Neural cell (in vitro differentiated cells): ENCODE data around the gene LMO7. TPM values are rescaled to one million over a fixed set of nuclear protein-coding genes. Genes with fewer than 3 reads are reported as not detected.

ENCODE experiments used
- H2AFZ ChIP-seq: fragments of 200-600, 300-800 bp; sonication (generic), shearing (Covaris generic); 2 replicates; pipeline ENCODE4 v1.6.0; 2014; ENCODE audit warnings: low read depth, mild to moderate bottlenecking, antibody characterized with exemption, low read length, moderate library complexity
- H3F3A ChIP-seq: fragments of 200-600 bp; shearing (Covaris generic); 2 replicates; pipeline ENCODE4 v1.6.1; 2016; ENCODE audit warnings: mild to moderate bottlenecking, moderate library complexity, mixed read lengths, antibody characterized with exemption, low read length; ENCODE audit not compliant: insufficient read depth, poor library complexity, severe bottlenecking
- H3K27ac ChIP-seq: fragments of 200-600, 300-800 bp; sonication (generic), shearing (Covaris generic); 2 replicates; pipeline ENCODE4 v1.5.1; 2014; ENCODE audit warnings: mild to moderate bottlenecking, low read length, moderate library complexity
- H3K27me3 ChIP-seq: fragments of 300-800, 200-600 bp; sonication (generic), shearing (Covaris generic); 2 replicates; pipeline ENCODE4 v1.6.0; 2014; ENCODE audit warnings: mild to moderate bottlenecking, low read depth, low read length, moderate library complexity; ENCODE audit not compliant: insufficient read depth
- H3K36me3 ChIP-seq: fragments of 300-800, 200-600 bp; sonication (generic), shearing (Covaris generic); 2 replicates; pipeline ENCODE4 v1.5.1; 2014; ENCODE audit warnings: mild to moderate bottlenecking, antibody characterized with exemption, low read length, moderate library complexity; ENCODE audit not compliant: insufficient read depth
- H3K4me2 ChIP-seq: fragments of 300-800, 200-600 bp; sonication (generic), shearing (Covaris generic); 2 replicates; pipeline ENCODE4 v1.6.0; 2014; ENCODE audit warnings: mild to moderate bottlenecking, low read length
- H3K4me3 ChIP-seq: fragments of 300-800, 200-600 bp; sonication (generic), shearing (Covaris generic); 2 replicates; pipeline ENCODE4 v1.5.1; 2014; ENCODE audit warnings: mild to moderate bottlenecking, low read length, moderate library complexity
- H3K79me2 ChIP-seq: fragments of 200-600 bp; shearing (Covaris generic); replicated peaks from 2 replicates; pipeline ENCODE4 v1.6.0; 2014; ENCODE audit warnings: mild to moderate bottlenecking, low read length, moderate library complexity; ENCODE audit not compliant: insufficient read depth
- H3K9ac ChIP-seq: fragments of 300-800, 200-600 bp; sonication (generic), shearing (Covaris generic); 2 replicates; pipeline ENCODE4 v1.6.1; 2016; ENCODE audit warnings: mild to moderate bottlenecking, low read length, mixed read lengths
- H3K9me2 ChIP-seq: fragments of 200-600 bp; shearing (Covaris generic); 2 replicates; pipeline ENCODE4 v1.6.1; 2016; ENCODE audit warnings: mild to moderate bottlenecking, low read length, mixed read lengths; ENCODE audit not compliant: insufficient read depth
- H3K9me3 ChIP-seq: fragments of 200-600, 300-800 bp; sonication (generic), shearing (Covaris generic); 2 replicates; pipeline ENCODE4 v1.6.1; 2016; ENCODE audit warnings: mild to moderate bottlenecking, mixed run types, low read length, moderate library complexity, mixed read lengths
- H4K20me1 ChIP-seq: fragments of 200-600 bp; shearing (Covaris generic); 2 replicates; pipeline ENCODE4 v1.6.1; 2016; ENCODE audit warnings: mild to moderate bottlenecking, mixed run types; ENCODE audit not compliant: insufficient read depth
- CTCF ChIP-seq: fragments of 450-650 bp; IDR thresholded peaks from 2 replicates; pipeline ENCODE4 v1.5.1; 2014; ENCODE audit warnings: antibody characterized with exemption, mild to moderate bottlenecking, moderate library complexity; ENCODE audit not compliant: poor library complexity, severe bottlenecking
- EP300 ChIP-seq: fragments of 450-650 bp; conservative IDR thresholded peaks from 2 replicates; pipeline ENCODE4 v1.6.1; 2014; ENCODE audit warnings: antibody characterized with exemption, mild to moderate bottlenecking, moderate library complexity; ENCODE audit not compliant: poor library complexity, severe bottlenecking
- EZH2 ChIP-seq: fragments of 200-600, 300-800 bp; shearing (Covaris generic), sonication (generic); IDR thresholded peaks from 2 replicates; pipeline ENCODE4 v1.6.1; 2014; ENCODE audit warnings: antibody characterized with exemption, low read length, borderline replicate concordance, mild to moderate bottlenecking; ENCODE audit not compliant: insufficient read depth, poor library complexity, severe bottlenecking
- MXI1 ChIP-seq: fragments of 450-650 bp; conservative IDR thresholded peaks from 2 replicates; pipeline ENCODE4 v1.6.1; 2014; ENCODE audit warnings: antibody characterized with exemption, mild to moderate bottlenecking; ENCODE audit not compliant: poor library complexity, severe bottlenecking
- POLR2AphosphoS5 ChIP-seq: IDR thresholded peaks from 2 replicates; pipeline ENCODE4 v1.6.1; 2012
- RAD21 ChIP-seq: fragments of 450-650 bp; conservative IDR thresholded peaks from 2 replicates; pipeline ENCODE4 v1.6.1; 2014; ENCODE audit warnings: antibody characterized with exemption, mild to moderate bottlenecking, moderate library complexity
- REST ChIP-seq: IDR thresholded peaks from 2 replicates; pipeline ENCODE4 v1.6.1; 2012; ENCODE audit warnings: borderline replicate concordance
- SMC3 ChIP-seq: fragments of 450-650 bp; conservative IDR thresholded peaks from 2 replicates; pipeline ENCODE4 v1.6.1; 2014; ENCODE audit warnings: antibody characterized with exemption, mild to moderate bottlenecking, moderate library complexity; ENCODE audit not compliant: poor library complexity
- TAF1 ChIP-seq: IDR thresholded peaks from 2 replicates; pipeline ENCODE4 v1.6.1; 2012; ENCODE audit warnings: low read depth
- polyA plus RNA-seq: library from polyadenylated mRNA; depleted of rRNA; stranded (reverse); fragments of >200 nt; gene quantifications from 2 replicates; pipeline ENCODE4 v1.2.3, GENCODE V29; 2014

LMO7 gene
- polyA plus RNA-seq, 1 donor from 2014 or later, result 14.2 TPM

DNA sequence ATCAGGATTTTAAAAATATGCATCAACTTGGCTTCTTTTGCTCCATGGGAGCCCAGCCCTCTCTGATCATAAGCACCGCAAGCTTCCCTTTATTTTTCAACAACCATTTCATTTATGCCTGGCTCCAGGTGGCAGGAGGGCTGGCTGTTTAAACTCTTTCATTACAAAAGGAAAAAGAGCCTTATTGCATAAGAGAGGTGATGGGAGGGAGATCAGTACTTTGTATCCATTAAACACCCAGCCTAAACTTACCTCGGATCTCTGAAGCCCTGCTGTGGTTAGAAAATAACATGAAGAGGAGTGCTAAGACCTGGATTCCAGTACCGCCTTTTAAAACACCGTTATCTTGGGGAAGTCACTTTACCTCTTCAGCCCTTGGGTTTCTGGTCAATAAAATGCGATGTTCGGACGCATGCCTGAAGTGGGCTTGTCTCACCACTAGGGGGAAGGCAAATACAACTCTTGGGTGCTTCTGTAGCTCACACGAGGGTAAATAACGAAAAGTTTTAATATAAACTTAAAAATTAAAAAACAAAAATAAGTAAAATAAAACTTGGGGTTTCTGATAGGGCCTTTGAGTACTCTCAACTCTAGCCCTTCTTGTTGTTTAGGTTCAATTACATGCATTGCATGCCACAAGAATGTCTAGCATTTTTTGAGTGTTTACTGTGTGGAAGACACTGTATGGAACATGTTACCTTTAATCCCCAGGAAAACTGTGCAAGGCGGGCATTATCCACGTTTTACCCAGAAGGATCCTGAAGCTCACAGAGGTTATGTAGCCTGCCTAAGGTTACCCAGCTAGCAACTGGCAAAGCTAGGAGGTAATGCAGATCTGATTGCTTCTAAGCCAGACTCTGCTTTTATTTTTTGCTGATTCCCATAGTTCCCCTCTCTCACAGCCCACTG, 240.3 kb downstream of the LMO7 start:
- Histone ChIP-seq H3F3A (no peaks in the 10 kb centered on the region), H2AFZ (no peak overlapping the region), H3K27ac (no peak overlapping the region), H3K4me3 (no peak overlapping the region), H3K9ac (no peak overlapping the region), H3K79me2 (no peaks in the 10 kb centered on the region), H3K9me3 (no peaks in the 10 kb centered on the region), H3K27me3 (no peaks in the 10 kb centered on the region), H3K36me3 (no peaks in the 10 kb centered on the region), H4K20me1 (no peaks in the 10 kb centered on the region), H3K9me2 (no peaks in the 10 kb centered on the region), H3K4me2 (no peak overlapping the region)
- TF ChIP-seq EP300, result no peak
- TF ChIP-seq RAD21, result peak; percentile 88
- no peak for TF ChIP-seq TAF1
- peak; percentile 79 for TF ChIP-seq CTCF
- TF ChIP-seq REST, result no peak
- no peak for TF ChIP-seq EZH2
- TF ChIP-seq SMC3, result peak; percentile 91
- TF ChIP-seq POLR2AphosphoS5, result no peak
- TF ChIP-seq MXI1, result no peak

DNA sequence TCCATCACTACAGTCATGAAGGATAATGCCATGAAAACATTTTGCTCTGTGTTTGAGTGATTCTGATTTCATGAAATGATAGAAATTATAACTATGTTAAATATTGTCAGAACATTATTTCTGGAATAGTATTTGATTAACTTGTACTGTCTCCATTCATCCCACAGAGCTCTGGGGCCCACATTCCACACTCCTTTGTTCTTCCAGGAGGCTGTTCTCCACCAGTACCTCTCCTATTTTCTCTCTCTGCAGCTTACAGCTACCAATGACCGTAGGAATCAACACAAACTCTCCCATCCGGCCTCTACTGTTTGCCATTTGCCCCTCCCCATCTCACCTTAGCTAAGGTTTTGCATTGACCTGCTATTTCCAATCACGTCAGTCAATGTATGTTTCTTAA, 240.9 kb downstream of the LMO7 start:
- no peak overlapping the region for H3K9ac ChIP-seq
- H3K27me3 ChIP-seq, result no peaks in the 10 kb centered on the region
- no peaks in the 10 kb centered on the region for H3K36me3 ChIP-seq
- TF ChIP-seq POLR2AphosphoS5 (no peak), SMC3 (no peak), TAF1 (no peak), CTCF (no peak), EZH2 (no peak), REST (no peak), MXI1 (no peak), EP300 (no peak), RAD21 (no peak)
- H3K4me3 ChIP-seq, result no peak overlapping the region
- H3K9me2 ChIP-seq, result no peaks in the 10 kb centered on the region
- no peak overlapping the region for H3K27ac ChIP-seq
- no peaks in the 10 kb centered on the region for H3K9me3 ChIP-seq
- no peak overlapping the region for H3K4me2 ChIP-seq
- H3F3A ChIP-seq, result no peaks in the 10 kb centered on the region
- no peaks in the 10 kb centered on the region for H4K20me1 ChIP-seq
- H3K79me2 ChIP-seq, result no peaks in the 10 kb centered on the region
- no peak overlapping the region for H2AFZ ChIP-seq
